SK-N-SH (cell line): ENCODE results near the gene HBQ1. TPM values are rescaled to one million over a fixed set of nuclear protein-coding genes. Genes with fewer than 3 reads are reported as not detected.
"Not testable (repeated sequence)": the region's sequence is repeated elsewhere in the genome, so short reads cannot be mapped to it uniquely, and the experiment has no call there.

Experiments used
- CTCF ChIA-PET: fragments of 300-600, 350-600 bp; formaldehyde crosslinking; extraction: SDS; loops from one replicate; lab custom pipeline; 2021; lab: Yijun Ruan, JAX
- POLR2A ChIA-PET: fragments of 350-600 bp; sonication (Branson Sonifier 250); formaldehyde crosslinking; extraction: SDS; loops from one replicate; lab custom pipeline; 2020; ENCODE audit warnings: antibody characterized with exemption, inconsistent platforms; lab: Yijun Ruan, JAX
- DNase-seq: peaks from one replicate; pipeline ENCODE4 v3.0.0; 2012
- H2AFZ ChIP-seq: fragments of 200-600 bp; sonication (generic); 2 replicates; pipeline ENCODE4 v1.8.1; 2016; ENCODE audit warnings: antibody characterized with exemption, mild to moderate bottlenecking, low read depth
- H3F3A ChIP-seq: fragments of 200-600 bp; sonication (generic); replicated peaks from 2 replicates; pipeline ENCODE3; 2016; ENCODE audit warnings: antibody characterized with exemption, mild to moderate bottlenecking; ENCODE audit not compliant: insufficient read depth
- H3K27ac ChIP-seq, 2 experiments: fragments of 200-500 bp in 1 of 2; fragments of 200-600 bp in 1 of 2; sonication (Bioruptor generic) in 1 of 2; sonication (generic), shearing (Covaris generic) in 1 of 2; 2 replicates each; pipeline versions ENCODE4 v1.5.1 to v1.6.1; 2014 to 2016; ENCODE audit warnings: low read depth in 2 of 2, inconsistent platforms in 1 of 2, low read length in 1 of 2, mild to moderate bottlenecking in 1 of 2, mixed read lengths in 1 of 2
- H3K27me3 ChIP-seq: fragments of 200-600 bp; sonication (generic), shearing (Covaris generic); 2 replicates; pipeline ENCODE4 v1.6.1; 2016; ENCODE audit warnings: mixed run types; ENCODE audit not compliant: insufficient read depth
- H3K36me3 ChIP-seq, 2 experiments: fragments of 200-500 bp in 1 of 2; fragments of 200-600 bp in 1 of 2; sonication (Bioruptor generic) in 1 of 2; sonication (generic) in 1 of 2; replicated peaks in 1 of 2; 2 replicates each; pipeline versions ENCODE3 to v1.5.1; 2014 to 2016; ENCODE audit warnings: low read length in 1 of 2, mild to moderate bottlenecking in 1 of 2; ENCODE audit not compliant: insufficient read depth in 2 of 2, control insufficient read depth in 1 of 2
- H3K4me1 ChIP-seq, 2 experiments: fragments of 200-500 bp in 1 of 2; fragments of 200-600 bp in 1 of 2; sonication (Bioruptor generic) in 1 of 2; sonication (generic), shearing (Covaris generic) in 1 of 2; 2 replicates each; pipeline versions ENCODE4 v1.5.1 to v1.6.1; 2014 to 2016; ENCODE audit warnings: low read depth in 1 of 2, low read length in 1 of 2, mixed run types in 1 of 2; ENCODE audit not compliant: insufficient read depth in 2 of 2, control insufficient read depth in 1 of 2
- H3K4me2 ChIP-seq: fragments of 200-600 bp; sonication (generic), shearing (Covaris generic); 2 replicates; pipeline ENCODE4 v1.6.1; 2017; ENCODE audit warnings: mixed run types
- H3K4me3 ChIP-seq, 2 experiments: fragments of 200-500 bp in 1 of 2; fragments of 200-600 bp in 1 of 2; sonication (Bioruptor generic) in 1 of 2; sonication (generic), shearing (Covaris generic) in 1 of 2; 2 replicates each; pipeline versions ENCODE4 v1.5.1 to v1.8.1; 2014 to 2016; ENCODE audit warnings: low read depth in 2 of 2, inconsistent platforms in 1 of 2, low read length in 1 of 2, mild to moderate bottlenecking in 1 of 2, mixed read lengths in 1 of 2, moderate library complexity in 1 of 2
- H3K79me2 ChIP-seq: fragments of 200-600 bp; sonication (generic); 2 replicates; pipeline ENCODE4 v1.8.1; 2017; ENCODE audit warnings: mild to moderate bottlenecking; ENCODE audit not compliant: insufficient read depth
- H3K9ac ChIP-seq: fragments of 200-600 bp; sonication (generic); 2 replicates; pipeline ENCODE4 v1.6.1; 2017; ENCODE audit warnings: mixed run types
- H3K9me2 ChIP-seq: fragments of 200-600 bp; sonication (generic); 2 replicates; pipeline ENCODE4 v1.6.1; 2017; ENCODE audit warnings: mixed run types
- H3K9me3 ChIP-seq: fragments of 200-600 bp; sonication (generic); 2 replicates; pipeline ENCODE4 v1.6.1; 2017; ENCODE audit warnings: mixed run types, mild to moderate bottlenecking, moderate library complexity
- H4K20me1 ChIP-seq: fragments of 200-600 bp; sonication (generic); 2 replicates; pipeline ENCODE4 v1.6.1; 2017; ENCODE audit warnings: mild to moderate bottlenecking, mixed run types; ENCODE audit not compliant: insufficient read depth
- ELF1 ChIP-seq: IDR thresholded peaks from 2 replicates; pipeline ENCODE4 v1.4.0; 2012
- EP300 ChIP-seq, 2 experiments: IDR thresholded peaks; 2 replicates each; pipeline versions ENCODE4 v1.4.0 to v1.6.1; 2012; ENCODE audit warnings: borderline replicate concordance in 1 of 2, low read depth in 1 of 2, low read length in 1 of 2
- EZH2phosphoT487 ChIP-seq: fragments of 200-600 bp; sonication (generic); IDR thresholded peaks from 2 replicates; pipeline ENCODE4 v1.6.1; 2017; ENCODE audit warnings: low read depth, mixed run types, mild to moderate bottlenecking, antibody characterized with exemption, moderate library complexity, borderline replicate concordance
- JUND ChIP-seq: IDR thresholded peaks from 2 replicates; pipeline ENCODE4 v1.4.0; 2012
- RFX5 ChIP-seq: IDR thresholded peaks from 2 replicates; pipeline ENCODE4 v1.6.1; 2012; ENCODE audit warnings: mild to moderate bottlenecking, improper control_type of control experiment, low read length
- SIN3A ChIP-seq: IDR thresholded peaks from 2 replicates; pipeline ENCODE4 v1.6.1; 2012; ENCODE audit warnings: low read depth, mild to moderate bottlenecking, low read length, moderate library complexity, borderline replicate concordance
- TEAD4 ChIP-seq: IDR thresholded peaks from 2 replicates; pipeline ENCODE4 v1.4.0; 2012; ENCODE audit warnings: mild to moderate bottlenecking, borderline replicate concordance; ENCODE audit not compliant: insufficient read depth
- WGBS: methylation state at CpG from one replicate; pipeline ENCODE4 v1.1.6; 2017; ENCODE audit warnings: low lambda C conversion rate; 5-methylcytosine and 5-hydroxymethylcytosine counted together
- polyA plus RNA-seq, 3 experiments: library from polyadenylated mRNA; depleted of rRNA; stranded (reverse); fragments of >200 nt; gene quantifications; 2 replicates each; pipeline ENCODE4 v1.2.3, GENCODE V29; 2012

HBQ1 gene
- polyA plus RNA-seq, 1 of the 3 experiments (the other 2 are of a cell fraction), result 5.2 TPM

DNA sequence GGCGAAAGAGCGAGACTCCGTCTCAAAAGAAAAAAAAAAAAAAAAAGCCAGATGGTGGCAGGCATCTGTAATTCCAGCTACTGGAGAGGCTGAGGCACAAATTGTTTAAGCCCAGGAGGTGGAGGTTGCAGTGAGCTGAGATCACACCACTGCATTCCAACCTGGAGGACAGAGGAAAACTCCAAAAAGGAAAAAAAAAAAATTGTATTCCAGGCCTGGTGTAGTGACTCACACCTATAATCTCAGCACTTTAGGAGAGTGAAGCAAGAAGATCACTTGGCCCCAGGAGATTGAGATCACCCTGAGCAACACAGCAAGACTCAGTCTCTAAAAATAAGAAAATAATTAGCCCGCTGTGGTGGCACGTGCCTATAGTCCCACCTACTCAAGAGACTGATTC is 20.1 kb downstream of the HBQ1 start:
- no peak overlapping the region for H3K4me2 ChIP-seq
- H3K27me3 ChIP-seq, result no peaks in the 10 kb centered on the region
- 97% methylated on average over 5 of the region's 5 CpGs for WGBS
- H3K9me3 ChIP-seq, result no peaks in the 10 kb centered on the region
- H4K20me1 ChIP-seq, result peaks cover 9% of the 10 kb centered on the region
- no peak overlapping the region for H3K27ac ChIP-seq
- no peaks in the 10 kb centered on the region for H3K9me2 ChIP-seq
- no peak overlapping the region for H3K4me3 ChIP-seq
- peaks cover 45 to 76% of the 10 kb centered on the region in 2 experiments for H3K36me3 ChIP-seq
- H3K9ac ChIP-seq, result no peak overlapping the region
- H2AFZ ChIP-seq, result no peak overlapping the region
- POLR2A ChIA-PET, result interaction anchor here (0.7 kb wide), 1 partner anchor 135 kb away, joined by 3 read pairs; no protein-coding TSS in a partner anchor
- H3F3A ChIP-seq, result peaks cover 3% of the 10 kb centered on the region
- no peaks in the 10 kb centered on the region for H3K4me1 ChIP-seq
- no peak for DNase-seq
- TF ChIP-seq JUND, result 0 out of 2 replicates have a peak, but pooled peaks have one; percentile 5
- no peak for TF ChIP-seq SIN3A
- TF ChIP-seq, all 33 proteins: peak for 1
- CTCF ChIA-PET, result interaction anchor here (0.9 to 1.1 kb wide), 2 partner anchors 20 to 94 kb away, joined by 3 to 7 read pairs; partner anchors contain the start of gene HBQ1
- H3K79me2 ChIP-seq, result peaks cover 50% of the 10 kb centered on the region; the same call in 1 of the 2 replicates

DNA sequence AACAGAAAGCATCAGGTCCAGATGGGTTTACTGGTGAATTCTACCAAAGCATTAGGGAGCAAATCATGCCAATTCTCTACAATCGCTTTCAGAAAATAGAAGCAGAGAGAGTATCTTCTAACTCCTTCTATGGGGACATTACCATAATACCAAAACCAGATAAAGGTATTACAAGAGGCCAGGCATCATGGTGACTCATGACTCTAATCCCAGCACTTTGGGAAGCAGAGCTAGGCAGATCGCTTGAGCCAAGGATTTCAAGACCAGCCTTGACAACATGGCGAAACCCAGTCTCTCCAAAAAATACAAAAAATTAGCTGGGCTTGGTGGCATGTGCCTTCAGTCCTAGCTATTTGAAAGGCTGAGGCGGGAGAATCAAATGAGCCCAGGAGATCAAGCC is 23.0 kb downstream of the HBQ1 start:
- ChIA-PET POLR2A (no interaction called here), CTCF (no interaction called here)
- Histone ChIP-seq H3K4me1 (no peaks in the 10 kb centered on the region), H3K27ac (no peak overlapping the region), H3K9me3 (no peaks in the 10 kb centered on the region), H3K36me3 (peaks cover 55 to 79% of the 10 kb centered on the region in 2 experiments), H3K9me2 (no peaks in the 10 kb centered on the region), H3K27me3 (no peaks in the 10 kb centered on the region), H3K9ac (no peak overlapping the region), H2AFZ (no peak overlapping the region), H4K20me1 (peaks cover 9% of the 10 kb centered on the region), H3K4me3 (no peak overlapping the region), H3K4me2 (no peak overlapping the region), H3K79me2 (peaks cover 52% of the 10 kb centered on the region; the same call in 1 of the 2 replicates), H3F3A (peaks cover 9% of the 10 kb centered on the region)
- 99% methylated on average over 4 of the region's 4 CpGs for WGBS
- no peak for DNase-seq
- no peak for TF ChIP-seq ELF1
- no peak for TF ChIP-seq EP300 (IDR thresholded peaks at IDR 0.05; ENCODE audit: borderline replicate concordance in 1 of 2, low read depth in 1 of 2, low read length in 1 of 2)
- TF ChIP-seq RFX5, result no peak
- no peak for TF ChIP-seq TEAD4
- TF ChIP-seq EZH2phosphoT487, result no peak
- TF ChIP-seq, all 33 proteins: peak for 0

DNA sequence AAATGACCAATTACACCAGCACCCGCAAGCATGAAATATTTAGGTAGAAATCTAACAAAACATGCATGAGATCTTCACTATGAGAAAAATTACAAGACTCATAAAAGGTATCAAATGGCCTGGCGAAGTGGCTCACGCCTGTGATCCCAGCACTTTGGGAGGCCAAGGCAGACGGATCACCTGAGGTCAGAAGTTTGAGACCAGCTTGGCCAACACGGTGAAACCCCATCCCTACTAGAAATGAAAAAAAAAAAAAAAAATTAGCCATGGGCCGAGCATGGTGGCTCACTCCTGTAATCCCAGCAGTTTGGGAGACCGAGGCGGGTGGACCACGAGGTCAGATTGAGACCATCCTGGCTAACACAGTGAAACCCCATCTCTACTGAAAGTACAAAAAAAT is 23.8 kb downstream of the HBQ1 start:
- H3K9me3 ChIP-seq, POLR2A ChIA-PET, H3K4me2 ChIP-seq, CTCF ChIA-PET, H3K4me3 ChIP-seq, H3F3A ChIP-seq, H3K9ac ChIP-seq, H2AFZ ChIP-seq, H3K27ac ChIP-seq, H3K27me3 ChIP-seq, DNase-seq, H3K9me2 ChIP-seq, H3K4me1 ChIP-seq: not testable (repeated sequence)
- Histone ChIP-seq H4K20me1 (peaks cover 16% of the 10 kb centered on the region), H3K79me2 (peaks cover 58% of the 10 kb centered on the region), H3K36me3 (peaks cover 52 to 78% of the 10 kb centered on the region in 2 experiments)
- WGBS, result 96% methylated on average over 9 of the region's 9 CpGs

DNA sequence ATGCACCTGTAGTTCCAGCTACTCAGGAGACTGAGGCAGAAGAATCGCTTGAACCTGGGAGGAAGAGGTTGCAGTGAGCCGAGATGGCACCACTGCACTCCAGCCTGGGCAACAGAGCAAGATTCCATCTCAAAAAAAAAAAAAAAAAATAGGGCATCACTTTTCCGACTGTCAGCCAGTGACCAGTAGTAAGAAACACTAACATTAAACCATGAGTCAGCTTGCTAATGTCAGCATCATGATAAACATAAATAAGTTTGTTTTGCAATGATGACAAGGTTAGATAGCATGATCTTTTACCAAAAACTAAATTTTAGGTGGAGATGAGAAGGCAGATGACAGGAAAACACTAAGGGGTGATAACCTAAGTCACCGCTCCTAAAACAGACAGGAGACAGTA is 29.1 kb downstream of the HBQ1 start:
- POLR2A ChIA-PET, result not testable (repeated sequence)
- CTCF ChIA-PET, result interaction anchor here (1.8 to 4.8 kb wide), 2 partner anchors 144 to 153 kb away, joined by 6 to 17 read pairs; no protein-coding TSS in a partner anchor

DNA sequence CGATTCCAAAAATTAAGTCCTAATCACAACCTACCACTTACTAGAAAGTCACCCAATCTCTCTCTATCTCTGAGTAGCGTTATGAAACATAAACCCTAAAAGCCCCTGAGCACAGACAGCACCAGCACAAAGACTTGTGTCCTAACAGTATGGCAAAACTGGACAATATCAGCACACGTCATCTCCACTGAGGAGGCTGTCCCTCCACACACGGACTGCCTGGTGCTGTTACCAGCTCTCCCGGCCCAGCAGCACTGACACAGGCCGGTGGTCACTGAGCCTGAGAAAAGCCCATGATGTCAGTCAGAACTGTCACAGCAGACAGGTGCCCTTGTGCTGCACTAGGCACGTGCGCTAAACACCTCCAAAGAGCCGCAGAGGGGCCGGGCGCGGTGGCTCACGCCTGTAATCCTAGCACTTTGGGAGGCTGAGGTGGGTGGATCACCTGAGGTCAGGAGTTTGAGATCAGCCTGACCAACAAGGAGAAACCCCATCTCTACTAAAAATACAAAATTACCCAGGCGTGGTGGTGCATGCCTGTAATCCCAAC is 31.4 kb downstream of the HBQ1 start:
- CTCF ChIA-PET, result interaction anchor here (1.0 to 4.8 kb wide), 3 partner anchors 30 to 150 kb away, joined by 3 to 17 read pairs (median 3); no protein-coding TSS in a partner anchor
- not testable (repeated sequence) for H3K9ac ChIP-seq, H3K27me3 ChIP-seq, H3K4me2 ChIP-seq, H3K9me2 ChIP-seq, H3K4me1 ChIP-seq, DNase-seq, H3K4me3 ChIP-seq, H3F3A ChIP-seq, H3K9me3 ChIP-seq, H3K27ac ChIP-seq, H2AFZ ChIP-seq
- POLR2A ChIA-PET, result interaction anchor here (1.0 kb wide), 1 partner anchor 17 kb away, joined by 3 read pairs; no protein-coding TSS in a partner anchor
- 95% methylated on average over 14 of the region's 14 CpGs for WGBS
- peaks cover 81% of the 10 kb centered on the region for H4K20me1 ChIP-seq
- H3K79me2 ChIP-seq, result peaks cover 86% of the 10 kb centered on the region
- peaks cover 21 to 73% of the 10 kb centered on the region in 2 experiments for H3K36me3 ChIP-seq

More for the DNA sequence above, 29.1 kb downstream of the HBQ1 start:
- H3K9ac ChIP-seq, H3K27me3 ChIP-seq, H3K9me3 ChIP-seq, H3K27ac ChIP-seq, H3K4me3 ChIP-seq, H3K4me1 ChIP-seq, H2AFZ ChIP-seq, H3K4me2 ChIP-seq, H3K9me2 ChIP-seq, DNase-seq: not testable (repeated sequence)
- peaks cover 71% of the 10 kb centered on the region for H3K79me2 ChIP-seq
- H3K36me3 ChIP-seq, result peaks cover 43 to 75% of the 10 kb centered on the region in 2 experiments
- H3F3A ChIP-seq, result peaks cover 12% of the 10 kb centered on the region
- 96% methylated on average over 4 of the region's 4 CpGs for WGBS
- H4K20me1 ChIP-seq, result peaks cover 60% of the 10 kb centered on the region
